Measurements from ENCODE around the gene HS2ST1.

DNA sequence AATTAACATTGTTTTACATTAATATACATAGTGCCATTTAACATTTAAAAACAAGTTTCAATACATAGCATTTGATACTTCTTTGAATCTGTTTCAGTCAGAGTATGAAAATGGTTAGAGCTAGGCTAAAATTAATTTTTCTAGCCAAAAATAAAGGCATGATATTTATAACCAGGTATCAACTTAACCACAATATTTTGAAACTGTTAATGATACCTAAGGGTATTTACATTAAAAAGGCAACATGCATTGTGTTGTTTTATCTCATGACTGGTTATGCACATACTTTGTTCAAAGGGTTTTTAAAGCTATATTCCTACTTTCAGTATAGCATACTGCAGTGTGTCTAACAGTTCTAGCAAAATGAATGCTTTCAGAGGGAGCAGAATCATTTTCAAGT, 130.0 kb downstream of the HS2ST1 start:
- TF ChIP-seq, protein P1, sequence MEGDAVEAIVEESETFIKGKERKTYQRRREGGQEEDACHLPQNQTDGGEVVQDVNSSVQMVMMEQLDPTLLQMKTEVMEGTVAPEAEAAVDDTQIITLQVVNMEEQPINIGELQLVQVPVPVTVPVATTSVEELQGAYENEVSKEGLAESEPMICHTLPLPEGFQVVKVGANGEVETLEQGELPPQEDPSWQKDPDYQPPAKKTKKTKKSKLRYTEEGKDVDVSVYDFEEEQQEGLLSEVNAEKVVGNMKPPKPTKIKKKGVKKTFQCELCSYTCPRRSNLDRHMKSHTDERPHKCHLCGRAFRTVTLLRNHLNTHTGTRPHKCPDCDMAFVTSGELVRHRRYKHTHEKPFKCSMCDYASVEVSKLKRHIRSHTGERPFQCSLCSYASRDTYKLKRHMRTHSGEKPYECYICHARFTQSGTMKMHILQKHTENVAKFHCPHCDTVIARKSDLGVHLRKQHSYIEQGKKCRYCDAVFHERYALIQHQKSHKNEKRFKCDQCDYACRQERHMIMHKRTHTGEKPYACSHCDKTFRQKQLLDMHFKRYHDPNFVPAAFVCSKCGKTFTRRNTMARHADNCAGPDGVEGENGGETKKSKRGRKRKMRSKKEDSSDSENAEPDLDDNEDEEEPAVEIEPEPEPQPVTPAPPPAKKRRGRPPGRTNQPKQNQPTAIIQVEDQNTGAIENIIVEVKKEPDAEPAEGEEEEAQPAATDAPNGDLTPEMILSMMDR (IDR thresholded peaks at IDR 0.05), result no peak
- no peak for TF ChIP-seq POLR2A (IDR thresholded peaks at IDR 0.05)
